Raji (cell line): ENCODE data around the gene DDI1.

Source experiments
- POLR2A ChIP-seq: IDR thresholded peaks from 2 replicates; pipeline ENCODE4 v1.6.1; 2011; ENCODE audit warnings: low read depth, low read length, control low read depth; ENCODE audit not compliant: insufficient read depth

Gene DDI1

GRCh38 chr11:104057908-104058307 lies 21.5 kb downstream of the DDI1 start:
- no peak for TF ChIP-seq POLR2A

- TF ChIP-seq POLR2A: no peak
Observed at GRCh38 chr11:104058680-104059079, 22.2 kb downstream of the DDI1 start.

- no peak for TF ChIP-seq POLR2A
Observed at GRCh38 chr11:104060004-104060794, 23.8 kb downstream of the DDI1 start.

GRCh38 chr11:104060820-104061219 lies 24.4 kb downstream of the DDI1 start:
- TF ChIP-seq POLR2A: no peak

GRCh38 chr11:104061853-104062521 lies 25.5 kb downstream of the DDI1 start:
- no peak for TF ChIP-seq POLR2A

GRCh38 chr11:104064034-104064630 lies 27.7 kb downstream of the DDI1 start:
- TF ChIP-seq POLR2A: no peak

GRCh38 chr11:104067534-104067933 lies 31.1 kb downstream of the DDI1 start:
- TF ChIP-seq POLR2A: no peak

- 0 out of 2 replicates have a peak, but pooled peaks have one; percentile 30 for TF ChIP-seq POLR2A
Observed at GRCh38 chr11:104073950-104074705, 37.7 kb downstream of the DDI1 start.

- TF ChIP-seq POLR2A: no peak
Observed at GRCh38 chr11:104075091-104075490, 38.7 kb downstream of the DDI1 start.

GRCh38 chr11:104075706-104076105 lies 39.3 kb downstream of the DDI1 start:
- TF ChIP-seq POLR2A: no peak

GRCh38 chr11:104076455-104076854 lies 40.0 kb downstream of the DDI1 start:
- no peak for TF ChIP-seq POLR2A

GRCh38 chr11:104078245-104078644 lies 41.8 kb downstream of the DDI1 start:
- TF ChIP-seq POLR2A: no peak

- no peak for TF ChIP-seq POLR2A
Observed at GRCh38 chr11:104078995-104079394, 42.6 kb downstream of the DDI1 start.

- TF ChIP-seq POLR2A: no peak
Observed at GRCh38 chr11:104086621-104087020, 50.2 kb downstream of the DDI1 start.
